Measurements from ENCODE around the gene PADI1.
A peak's percentile ranks its signal among the peaks of the same experiment; 100 is the strongest.

The PADI1 gene

DNA sequence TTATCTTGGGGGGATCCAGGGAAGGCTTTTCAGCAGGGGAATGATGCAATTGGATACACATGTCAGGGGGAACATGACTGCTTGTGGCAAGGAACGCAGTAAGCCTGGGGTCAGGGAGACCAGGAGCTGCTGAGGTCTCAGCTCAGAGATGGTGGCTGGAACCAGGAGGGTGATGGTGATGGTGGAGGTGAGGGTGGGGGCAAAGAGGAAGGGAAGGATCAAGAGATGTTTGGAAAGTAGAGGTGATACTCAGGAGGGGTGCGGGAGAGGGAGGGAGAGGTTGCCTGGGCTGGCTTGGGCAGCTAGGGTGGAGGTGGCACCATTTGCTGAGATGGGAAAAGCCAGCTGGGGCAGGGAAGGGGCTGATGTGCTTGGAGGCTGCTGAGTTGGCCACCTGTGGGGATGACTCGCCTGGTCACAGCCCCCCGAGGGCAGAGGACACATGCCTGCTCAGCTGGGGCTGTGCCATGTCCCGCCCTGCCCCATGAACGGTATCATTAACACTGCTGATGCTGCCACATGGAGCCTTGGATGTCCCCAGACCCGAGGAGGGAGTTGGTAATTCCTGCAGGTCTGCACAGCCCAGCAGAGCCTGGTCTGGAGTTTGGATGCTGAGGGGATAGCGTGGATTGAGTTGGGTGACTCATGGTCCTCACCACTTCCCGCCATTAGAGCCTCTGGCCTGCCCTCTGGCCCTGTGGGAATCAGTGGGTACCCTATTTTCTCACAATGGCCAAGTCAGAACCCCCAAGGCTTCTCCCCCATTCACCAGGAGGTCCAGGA, 6.3 kb upstream of the PADI1 start:
- no peak for DNase-seq (ENCODE audit: low read depth in 2 of 2)

DNA sequence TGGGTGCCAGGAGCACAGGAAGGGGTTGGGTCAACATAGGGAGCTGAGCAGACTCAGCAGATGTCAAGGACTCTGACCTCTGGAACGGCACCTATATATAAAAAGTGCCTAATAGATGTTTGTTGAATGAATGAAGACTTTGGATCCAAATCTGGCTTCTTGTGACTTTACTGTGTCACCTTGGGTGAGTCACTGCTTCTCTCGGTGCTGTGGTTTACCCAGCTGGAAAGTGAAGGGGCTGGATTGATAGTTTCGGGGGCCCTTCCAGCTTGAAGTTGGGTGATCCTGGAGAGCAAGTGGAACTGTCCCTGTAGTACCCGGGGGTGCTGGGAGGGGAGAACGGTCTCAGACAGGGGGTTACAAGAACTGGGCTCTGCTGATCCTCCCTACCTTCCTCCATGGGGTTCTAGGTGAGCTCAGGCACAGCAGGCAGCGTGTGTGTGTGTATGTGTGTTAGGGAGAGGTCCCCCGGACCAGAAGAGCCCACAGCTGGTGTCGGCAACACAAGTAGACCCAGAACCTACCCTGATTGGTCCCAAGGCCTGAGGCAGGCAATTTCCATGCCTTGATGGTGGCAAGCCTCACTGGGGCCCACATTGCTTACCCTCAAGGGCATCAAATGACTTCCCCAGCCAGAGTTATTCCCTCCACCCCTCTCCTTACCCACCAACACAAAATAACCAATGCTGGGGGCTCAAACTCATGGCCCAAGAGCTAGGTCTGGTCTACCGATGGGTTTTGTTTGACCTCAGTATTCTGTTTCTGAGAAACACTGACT, 5.5 kb upstream of the PADI1 start:
- no peak for DNase-seq (ENCODE audit: low read depth in 2 of 2)

DNA sequence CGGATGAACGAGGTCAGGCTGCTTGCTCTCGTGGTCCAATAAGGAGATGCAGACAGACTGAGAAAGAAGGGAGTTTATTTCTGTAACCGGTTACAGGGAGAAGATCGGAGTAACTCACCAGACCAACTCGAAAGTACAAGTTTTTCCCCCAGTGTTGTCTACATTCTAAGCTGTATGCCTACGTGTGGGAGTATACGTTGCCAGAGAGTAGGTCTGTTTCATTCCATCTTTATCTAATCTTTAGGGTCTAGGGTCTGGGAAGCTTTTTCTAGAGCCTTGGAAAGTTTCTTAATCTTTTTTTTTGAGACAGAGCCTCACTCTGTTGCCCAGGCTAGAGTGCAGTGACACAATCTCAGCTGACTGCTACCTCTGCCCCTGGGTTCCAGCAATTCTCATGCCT, 4.7 kb upstream of the PADI1 start:
- DNase-seq (ENCODE audit: low read depth in 2 of 2): no peak

DNA sequence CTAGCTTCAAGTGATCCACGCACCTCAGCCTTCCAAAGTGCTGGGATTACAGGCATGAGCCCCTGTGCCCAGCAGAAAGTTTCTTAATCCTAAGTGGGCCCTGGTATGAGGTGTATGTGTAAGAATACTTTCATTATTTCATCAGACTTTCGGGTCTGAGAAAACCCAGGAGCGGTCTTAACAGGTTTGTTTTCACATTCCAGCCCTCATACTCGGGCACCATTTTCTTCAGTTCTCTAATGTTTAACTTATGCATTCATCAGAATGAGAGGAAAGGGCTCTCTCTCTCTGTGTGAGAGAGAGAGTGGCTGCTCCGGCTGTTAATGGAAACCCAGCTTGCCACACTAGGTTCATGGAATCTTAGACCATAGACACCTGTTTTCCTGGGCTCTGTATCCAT, 4.2 kb upstream of the PADI1 start:
- no peak for DNase-seq (ENCODE audit: low read depth in 2 of 2)

DNA sequence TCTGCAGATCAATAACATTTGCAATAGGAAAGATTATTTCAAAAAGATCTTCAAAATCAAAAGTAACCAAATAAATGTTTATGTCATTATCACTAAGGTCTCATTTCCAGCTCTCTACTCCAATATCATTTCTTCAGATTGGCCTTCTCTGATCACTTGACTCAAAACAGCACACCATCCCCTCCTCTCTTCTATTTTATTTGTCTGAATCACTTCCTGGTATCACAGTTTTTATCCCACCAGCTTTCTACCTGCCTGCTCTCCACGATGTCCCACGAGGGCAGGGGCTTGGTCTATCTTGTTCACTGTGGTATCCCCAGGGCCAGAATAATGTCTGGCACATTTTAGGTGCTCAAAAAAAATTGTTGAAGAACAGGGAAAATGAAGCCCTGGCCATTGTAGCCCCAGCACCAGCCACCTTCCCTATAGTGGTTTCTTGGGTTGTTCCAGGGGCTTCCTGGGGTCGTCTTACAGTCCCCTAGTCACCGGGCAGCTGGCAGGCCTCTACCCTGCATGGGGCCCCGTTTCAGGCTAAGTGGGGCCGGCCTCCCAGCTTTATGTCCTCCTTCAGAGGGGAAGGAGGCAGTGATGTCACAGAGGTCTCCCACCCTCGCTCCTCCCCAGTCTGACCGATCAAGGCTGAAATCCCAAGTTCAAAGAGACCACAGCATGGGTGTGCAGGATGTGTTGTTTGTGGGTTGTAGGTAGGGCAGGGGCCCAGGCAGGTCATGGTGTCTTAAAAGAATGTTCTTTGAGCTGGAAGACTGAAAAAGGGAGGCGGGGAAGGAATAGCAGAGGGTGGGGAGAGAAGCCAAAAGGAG, 3.5 kb upstream of the PADI1 start:
- no peak for DNase-seq (ENCODE audit: low read depth in 2 of 2)

DNA sequence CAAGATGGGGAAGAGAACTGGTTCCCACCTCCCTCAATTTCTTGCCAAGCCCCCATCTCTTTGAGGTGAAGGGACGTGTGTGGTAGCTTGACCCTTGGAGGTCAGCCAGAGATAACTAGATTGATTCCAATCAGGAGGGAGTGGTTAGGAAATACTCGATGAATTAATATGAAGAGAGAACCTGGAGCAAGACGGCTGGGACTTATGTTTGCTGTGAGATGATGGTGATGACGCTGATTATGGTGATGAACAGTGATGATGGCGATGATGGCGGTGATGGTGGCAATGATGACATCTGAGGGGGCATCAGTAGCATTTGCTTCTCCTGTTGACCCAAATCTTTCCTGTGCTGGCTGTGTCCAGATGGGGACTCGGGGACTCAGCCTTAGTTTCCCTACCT, 724 bp downstream of the PADI1 start:
- DNase-seq (ENCODE audit: low read depth in 2 of 2): no peak

DNA sequence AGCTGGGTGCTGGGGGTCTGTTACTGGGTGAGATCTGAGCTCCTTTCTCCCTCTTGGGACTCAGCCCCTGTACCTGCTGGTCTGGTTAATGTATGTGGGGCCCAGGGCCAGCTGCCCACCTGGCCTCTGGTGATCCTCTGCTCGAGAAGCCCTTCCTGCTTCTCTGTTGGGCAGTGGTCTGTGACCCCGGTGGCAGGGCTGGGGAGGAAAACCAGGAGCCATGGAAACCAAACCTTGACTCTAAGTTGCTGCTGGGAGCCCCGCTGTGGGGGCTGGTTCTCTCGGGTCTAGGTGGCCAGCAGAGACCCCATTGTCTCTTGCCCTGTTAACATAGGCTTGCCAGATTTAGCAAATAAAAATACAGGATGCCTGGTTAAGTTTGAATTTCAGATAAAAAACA, 1.3 kb downstream of the PADI1 start:
- no peak for DNase-seq (ENCODE audit: low read depth in 2 of 2)

DNA sequence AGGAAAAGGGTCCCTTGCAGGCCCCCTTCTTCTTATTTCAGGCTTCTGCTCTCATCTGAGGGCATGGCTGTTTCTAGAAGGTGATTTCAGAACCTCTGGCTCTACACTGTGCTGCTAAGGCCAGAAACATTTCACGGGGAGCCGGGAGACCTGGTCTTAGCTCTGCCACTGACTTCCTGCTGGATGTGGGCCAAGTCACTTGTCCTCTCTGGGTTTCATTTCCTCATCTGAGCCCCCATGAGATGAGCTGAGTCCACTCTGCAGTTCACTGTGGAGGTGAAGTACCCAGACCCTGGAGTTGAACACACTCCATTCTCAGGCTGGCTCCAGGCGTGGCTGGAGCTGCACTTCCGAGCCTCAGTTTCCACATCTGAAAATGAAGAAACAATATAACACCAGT, 2.1 kb downstream of the PADI1 start:
- no peak for DNase-seq (ENCODE audit: low read depth in 2 of 2)

DNA sequence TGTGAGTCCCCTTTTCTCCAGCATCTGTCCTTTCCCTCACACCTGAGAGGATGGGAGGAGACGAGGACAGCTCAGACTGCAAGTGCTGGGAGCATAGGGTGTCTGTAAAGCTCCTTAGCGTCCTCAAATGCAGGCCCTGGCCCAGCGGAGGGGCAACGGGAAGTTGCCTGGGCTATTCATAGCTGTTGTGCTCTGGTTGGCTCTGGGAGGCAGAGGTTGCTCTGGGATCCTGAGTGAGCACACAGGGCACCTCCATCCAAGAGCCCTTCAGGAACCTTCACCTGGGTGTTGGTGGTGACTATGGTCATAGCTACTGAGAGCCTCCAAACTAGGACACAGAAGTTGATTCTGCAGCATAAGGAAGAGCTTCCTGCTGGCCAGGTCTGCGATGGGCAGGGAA, 2.6 kb downstream of the PADI1 start:
- DNase-seq (ENCODE audit: low read depth in 2 of 2): no peak

DNA sequence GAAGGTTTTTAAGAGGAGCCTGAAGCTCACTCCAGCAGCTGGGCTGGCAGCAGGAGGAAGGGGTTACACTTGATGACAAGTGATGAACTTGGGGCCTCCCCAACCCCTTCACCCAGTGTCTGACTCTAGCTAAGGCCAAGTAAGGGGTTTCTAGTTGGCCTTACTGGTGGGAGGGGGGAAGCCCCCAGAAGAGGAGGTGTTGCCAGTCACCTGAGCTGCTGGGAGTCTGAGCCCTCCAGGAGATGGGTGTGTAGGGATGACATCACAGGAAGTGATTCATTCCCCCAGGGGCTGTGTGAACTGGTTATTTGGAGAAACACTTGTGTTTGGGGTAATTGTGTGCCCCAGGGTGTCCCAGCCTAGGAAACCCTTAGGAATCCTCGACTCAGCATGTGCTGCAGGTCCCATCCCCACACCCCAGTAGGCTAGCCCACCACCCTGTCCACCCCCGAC, 3.1 kb downstream of the PADI1 start:
- peak; percentile 26 to 31 for DNase-seq (ENCODE audit: low read depth in 2 of 2)

DNA sequence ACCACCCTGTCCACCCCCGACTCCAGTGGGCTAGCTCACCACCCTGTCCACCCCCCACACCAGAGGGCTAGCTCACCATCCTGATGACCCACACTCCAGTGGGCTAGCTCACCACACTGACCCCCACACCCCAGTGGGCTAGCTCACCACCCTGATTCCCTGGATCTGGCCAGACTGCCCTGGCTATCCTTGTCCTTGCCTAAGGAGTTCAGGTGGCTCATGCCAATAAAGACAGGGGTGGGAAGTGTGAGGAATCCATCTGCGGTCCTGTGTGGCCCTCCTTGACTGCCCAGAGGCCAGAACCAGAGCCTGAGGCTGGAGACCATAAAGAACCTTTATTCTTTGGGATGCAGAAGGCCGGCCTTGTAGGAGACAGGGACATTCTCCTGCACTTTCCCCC, 3.6 kb downstream of the PADI1 start:
- DNase-seq (ENCODE audit: low read depth in 2 of 2): no peak

DNA sequence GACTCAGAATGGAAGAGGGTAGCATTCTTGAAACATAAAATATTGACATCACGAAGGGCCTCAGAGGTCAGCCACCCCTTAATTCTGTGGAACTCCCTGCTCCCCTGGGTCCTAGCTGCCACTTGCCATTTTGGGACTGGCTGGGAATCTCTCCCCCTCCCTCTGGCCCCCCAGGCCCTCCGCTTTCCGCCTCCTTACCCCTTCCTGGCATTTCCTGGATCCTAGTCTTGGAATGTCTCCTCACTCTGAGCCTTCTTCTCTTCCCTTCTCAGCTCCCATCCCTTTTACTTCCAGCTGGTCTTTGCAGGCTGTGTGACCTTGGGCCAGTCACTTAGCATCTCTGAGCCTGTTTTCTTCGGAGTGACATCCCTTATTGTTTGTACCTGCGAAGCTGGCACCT, 4.5 kb downstream of the PADI1 start:
- no peak for DNase-seq (ENCODE audit: low read depth in 2 of 2)

DNA sequence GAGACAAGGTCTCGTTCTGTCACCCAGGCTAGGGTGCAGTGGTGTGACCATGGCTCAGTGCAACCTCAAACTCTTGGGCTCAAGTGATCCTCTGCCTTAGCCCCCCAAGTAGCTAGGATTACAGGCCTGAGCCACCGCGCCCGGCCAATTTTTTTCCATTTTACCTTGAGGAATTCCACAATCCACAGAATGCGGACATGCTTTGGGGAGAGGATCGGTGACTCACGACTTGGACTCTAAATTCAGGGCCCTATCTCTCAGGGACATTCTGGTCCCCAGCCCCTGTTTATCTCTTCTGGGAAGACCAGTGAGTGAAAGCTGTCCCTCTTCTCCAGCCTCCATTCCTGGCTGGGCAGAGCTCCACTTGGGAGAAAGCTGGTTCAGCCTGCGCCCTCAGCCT, 5.2 kb downstream of the PADI1 start:
- DNase-seq (ENCODE audit: low read depth in 2 of 2): no peak

DNA sequence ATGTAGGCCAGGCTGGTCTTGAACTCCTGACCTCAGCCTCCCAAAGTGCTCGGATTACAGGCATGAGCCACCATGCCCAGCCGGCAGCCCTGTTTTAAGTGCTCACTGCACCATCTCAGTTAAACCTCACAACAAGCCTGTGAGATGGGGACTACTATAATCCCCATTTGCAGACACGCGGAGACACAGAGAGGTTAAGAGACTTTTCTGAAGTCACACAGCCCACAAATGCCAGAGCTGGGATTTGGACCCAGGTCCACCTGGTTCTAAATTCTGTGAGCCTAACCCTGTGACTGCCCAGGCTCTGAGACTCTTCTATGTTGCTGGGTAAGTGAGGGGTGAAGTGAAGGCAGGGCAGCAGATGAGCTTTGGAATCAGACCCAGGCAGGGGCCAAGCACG, 6.4 kb downstream of the PADI1 start:
- DNase-seq (ENCODE audit: low read depth in 2 of 2): no peak

DNA sequence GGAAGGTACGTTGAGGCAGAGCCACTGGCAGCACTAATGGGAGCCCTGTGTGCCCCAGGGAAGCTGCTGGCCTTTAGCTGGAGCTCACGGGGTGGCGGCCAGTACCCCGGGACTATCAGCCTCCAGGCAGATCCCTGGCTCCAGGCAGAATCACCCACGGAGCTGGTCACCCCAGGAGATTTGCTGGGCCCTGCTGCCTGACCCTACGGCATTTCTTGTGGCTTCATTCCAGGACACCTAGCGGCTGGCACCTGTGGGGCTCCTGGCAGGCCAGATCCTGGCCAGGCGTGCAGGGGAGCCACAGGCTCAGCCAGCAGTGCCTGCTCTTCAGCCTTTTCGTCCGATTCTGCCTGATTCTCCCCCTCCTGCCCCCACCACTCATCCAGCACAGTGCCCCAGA, 7.1 kb downstream of the PADI1 start:
- DNase-seq (ENCODE audit: low read depth in 2 of 2): no peak

DNA sequence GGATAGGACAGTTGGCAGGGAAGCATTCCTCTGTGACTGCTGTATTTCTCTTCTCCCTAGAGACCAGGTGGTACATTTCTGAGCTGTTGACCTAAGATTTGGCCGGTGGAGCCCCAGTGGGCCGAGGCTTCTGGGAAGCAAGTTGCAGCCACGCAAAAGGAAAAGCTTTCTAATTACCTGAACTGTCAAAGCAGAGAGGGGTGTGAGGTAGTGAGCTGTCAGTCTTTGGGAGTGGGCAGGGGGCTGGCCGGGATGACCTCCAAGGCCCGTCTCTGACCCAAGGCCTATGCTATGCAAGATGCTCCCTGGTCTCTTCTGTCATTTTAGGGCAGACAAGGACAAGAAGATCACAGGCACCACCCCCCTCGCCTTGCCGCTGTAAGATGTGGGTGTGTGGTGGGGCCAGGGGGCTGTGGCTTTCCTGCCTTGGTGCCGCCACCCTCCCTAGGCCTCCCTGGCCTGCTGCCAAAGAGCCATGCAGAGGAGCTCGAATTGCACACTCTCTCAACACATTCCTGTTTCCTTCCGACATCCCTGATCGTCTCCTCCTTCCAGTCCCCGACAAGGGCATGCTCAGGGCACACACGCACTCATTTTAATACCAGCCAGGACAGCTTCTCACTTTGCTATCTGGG, 7.7 kb downstream of the PADI1 start:
- DNase-seq (ENCODE audit: low read depth in 2 of 2): peak; percentile 31 to 38

DNA sequence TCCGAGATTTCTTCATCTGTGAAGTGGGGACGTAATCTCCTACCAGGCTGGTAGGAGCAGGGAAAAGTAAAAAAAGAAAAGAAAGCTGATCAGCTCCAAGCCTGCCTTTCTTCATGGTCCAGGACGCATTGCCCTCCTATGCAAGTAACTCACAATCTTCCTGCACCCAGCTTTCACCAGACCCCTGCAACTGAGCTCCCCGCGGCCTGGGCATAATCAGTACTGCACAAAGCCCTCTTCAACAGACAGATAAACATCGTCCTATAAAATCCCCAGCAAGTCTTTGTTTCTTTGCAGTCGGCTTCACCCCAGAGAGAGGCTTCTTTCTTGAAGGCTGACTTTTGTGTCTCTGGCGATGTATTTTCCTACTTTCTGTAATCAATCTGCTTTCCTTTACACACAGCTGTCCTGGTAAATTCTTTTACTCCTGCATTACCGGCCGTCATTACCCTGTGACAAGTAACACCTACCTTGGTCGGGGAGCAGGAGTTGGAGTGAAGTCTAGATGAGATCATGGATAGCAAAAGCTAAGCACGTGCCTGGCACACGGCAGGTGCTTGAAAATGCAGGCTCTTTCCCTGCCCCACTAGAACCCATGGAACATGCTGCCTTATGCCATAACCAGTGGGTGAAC, 8.3 kb downstream of the PADI1 start:
- DNase-seq (ENCODE audit: low read depth in 2 of 2): no peak

DNA sequence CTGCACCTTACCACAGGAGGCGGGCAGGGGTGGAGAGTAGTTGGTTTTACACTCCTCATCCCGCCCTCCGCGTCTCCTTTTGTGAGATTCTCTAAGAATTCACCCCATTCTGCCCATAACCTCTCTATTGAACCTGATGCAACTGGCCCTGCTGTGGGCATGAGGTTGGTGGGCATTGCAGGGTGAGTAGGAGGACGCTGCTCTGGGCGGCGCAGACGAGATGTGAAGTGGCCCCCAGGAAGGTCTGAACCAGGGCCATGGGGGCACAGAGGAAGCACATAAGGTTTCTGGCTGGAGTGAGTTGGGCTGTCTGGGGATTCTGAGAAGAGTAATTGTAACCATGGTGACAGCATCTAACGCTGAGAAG, 8.8 kb downstream of the PADI1 start:
- DNase-seq (ENCODE audit: low read depth in 2 of 2): no peak

DNA sequence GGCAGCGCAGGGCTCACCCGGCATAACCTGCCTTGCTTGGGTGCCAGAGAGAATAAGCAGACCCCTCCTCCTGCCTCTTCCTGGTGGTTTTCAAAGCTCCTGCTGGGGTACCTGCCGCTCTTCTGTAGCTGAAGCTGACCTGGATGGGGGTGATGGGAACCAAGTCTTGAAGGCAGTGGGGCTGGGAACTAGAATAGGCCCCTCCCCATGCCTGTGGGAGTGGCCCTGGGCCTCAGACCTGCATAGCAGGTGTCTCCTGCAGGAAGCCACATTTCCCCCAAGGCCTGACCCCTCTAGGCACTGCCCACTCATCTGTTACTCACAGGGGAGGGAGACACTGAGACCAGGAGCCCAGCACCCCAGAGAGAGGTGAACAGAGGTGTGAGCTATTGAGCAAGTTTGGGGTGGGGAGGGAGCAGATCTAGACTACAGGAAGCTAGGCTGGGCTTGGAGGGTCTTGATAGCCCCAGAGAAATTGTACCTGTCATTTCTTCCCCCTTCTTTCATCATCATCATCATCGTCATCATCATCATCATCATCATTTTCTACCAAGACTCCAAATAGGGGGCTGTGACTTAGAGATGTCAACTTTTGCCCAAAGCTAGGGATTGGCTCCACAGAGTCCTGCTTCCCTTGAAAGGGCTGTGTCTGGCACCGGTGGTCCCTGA, 10.1 kb downstream of the PADI1 start:
- no peak for DNase-seq (ENCODE audit: low read depth in 2 of 2)

DNA sequence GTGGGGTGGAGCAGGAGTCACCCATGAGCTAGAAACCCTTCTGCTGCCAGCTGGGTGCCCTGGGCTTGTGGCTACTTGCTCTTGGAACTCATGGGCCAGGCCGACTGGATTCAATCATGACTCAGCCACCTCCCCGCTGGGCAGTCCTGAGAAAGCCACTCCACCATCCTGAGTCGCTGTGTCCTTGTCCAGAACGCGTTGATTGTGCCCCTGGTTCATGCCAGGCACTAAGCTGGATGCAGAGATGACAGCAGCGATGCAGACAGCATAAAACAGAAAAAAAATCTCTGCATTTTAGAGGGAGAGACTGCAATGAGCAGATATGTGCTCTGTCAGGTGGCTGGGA, 10.6 kb downstream of the PADI1 start:
- no peak for DNase-seq (ENCODE audit: low read depth in 2 of 2)

DNA sequence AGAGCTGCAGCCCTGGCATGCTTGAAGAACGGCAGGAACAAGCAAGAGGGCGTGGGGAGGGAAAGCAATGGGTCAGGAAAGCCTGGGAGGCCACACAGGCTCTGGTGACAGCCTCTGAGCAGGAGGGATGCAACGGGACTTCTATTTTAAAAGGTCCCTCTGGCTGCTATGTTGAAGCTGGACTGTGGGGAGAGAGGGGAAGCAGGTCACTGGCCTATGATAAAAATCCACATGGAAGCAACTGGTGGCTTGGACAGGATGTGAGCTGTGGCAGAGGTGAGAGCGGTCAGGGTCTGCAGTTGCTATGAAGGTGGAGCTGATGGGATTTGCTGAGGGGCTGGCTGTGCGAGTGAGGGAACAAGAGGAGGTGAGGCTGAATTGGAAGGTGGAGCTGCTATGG, 11.2 kb downstream of the PADI1 start:
- DNase-seq (ENCODE audit: low read depth in 2 of 2): no peak
